Breast epithelium (tissue), 3 donors: ENCODE data around the gene KCTD6.

Source experiments
- CTCF ChIP-seq, 3 donors: fragments of 450-650 bp; IDR thresholded peaks; one replicate each; pipeline ENCODE4 v1.5.1; 2016 to 2017; ENCODE audit warnings: antibody characterized with exemption in 3 of 3, mild to moderate bottlenecking in 3 of 3, moderate library complexity in 3 of 3
- POLR2A ChIP-seq: fragments of 450-650 bp; IDR thresholded peaks from one replicate; pipeline ENCODE4 v1.6.1; 2016; ENCODE audit warnings: antibody characterized with exemption, mild to moderate bottlenecking, moderate library complexity

GRCh38 chr3:58491506-58492402 is at the start of gene KCTD6:
- TF ChIP-seq CTCF (IDR thresholded peaks at IDR 0.05) (peak in 2 of 3 donors; percentile 15 to 83), POLR2A (no peak)
